Stomach (tissue), 4 donors: ENCODE measurements around the gene G0S2.

Source experiments
- EP300 ChIP-seq: sonication (generic); formaldehyde crosslinking; IDR thresholded peaks from one replicate; pipeline ENCODE4 v1.6.1; 2017; ENCODE audit warnings: antibody characterized with exemption
- POLR2A ChIP-seq, 4 donors: fragments of 450-650 bp; IDR thresholded peaks; one replicate each; pipeline ENCODE4 v1.6.1; 2016; ENCODE audit warnings: antibody characterized with exemption in 4 of 4, control low read depth in 2 of 4, mild to moderate bottlenecking in 1 of 4, moderate library complexity in 1 of 4

DNA sequence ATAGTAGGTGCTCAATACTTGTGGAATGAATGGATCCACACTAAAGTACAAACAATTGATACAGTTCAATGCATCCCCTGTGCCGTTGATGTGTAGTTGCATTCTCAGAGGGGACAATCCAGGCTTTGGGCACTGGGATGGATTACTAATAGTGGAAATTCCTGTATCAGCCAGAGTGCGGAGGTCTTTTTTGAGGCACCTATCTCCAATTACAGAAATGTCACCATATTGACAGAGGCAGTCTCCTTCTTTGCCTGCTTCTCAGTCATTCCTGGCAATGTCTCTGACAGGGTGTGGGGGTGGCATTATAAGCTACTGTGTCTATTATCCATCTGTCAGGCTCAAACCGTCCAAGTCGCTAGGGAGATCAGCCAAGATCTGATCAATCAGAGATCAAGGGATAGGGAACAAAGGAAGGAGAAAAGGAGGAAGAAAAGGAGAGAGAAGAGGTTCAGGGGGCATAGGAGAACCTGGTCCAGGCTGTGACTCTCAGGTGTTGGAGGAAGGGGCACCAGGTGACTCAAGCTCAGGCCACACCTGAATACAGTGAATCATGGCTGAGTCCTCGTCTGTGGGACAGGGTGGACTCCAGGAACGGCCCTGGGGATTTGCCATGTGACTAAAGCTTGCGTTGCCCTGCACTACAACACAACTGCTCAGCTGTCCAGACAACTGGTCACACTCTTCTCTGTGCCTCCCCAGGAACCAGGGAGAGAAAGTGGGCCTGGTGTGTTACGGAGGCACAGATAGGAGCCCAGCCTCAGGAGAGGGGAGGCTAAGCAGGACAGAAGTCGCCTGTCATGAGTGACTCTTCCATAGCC lies 19.6 kb upstream of the G0S2 start:
- TF ChIP-seq EP300: no peak
- TF ChIP-seq POLR2A (IDR thresholded peaks at IDR 0.05): no peak
